ENCODE results near the gene OLFML2A. TPM values are rescaled to one million over a fixed set of nuclear protein-coding genes. Genes with fewer than 3 reads are reported as not detected.

OLFML2A gene
- total and polyA plus RNA-seq, 8 donors = 0.95 to 8.6 (median 6.1) TPM

Other genes starting within 250 kb of the OLFML2A start
- 1 to 10 TPM; 2.1 to 3.9 (median 2.5) TPM for gene NR6A1, start 5.8 kb upstream of the OLFML2A start, total RNA-seq
- gene NR6A1, start 5.8 kb upstream of the OLFML2A start, polyA plus RNA-seq = 1 to 10 TPM; 3.0 to 3.1 TPM
- gene WDR38, start 76.3 kb downstream of the OLFML2A start, total RNA-seq = under 1 TPM in 1 of 6 donors, not detected in 5; 0.13 TPM
- gene WDR38, start 76.3 kb downstream of the OLFML2A start, polyA plus RNA-seq = not detected
- gene RPL35, start 84.8 kb downstream of the OLFML2A start, total RNA-seq = 1,000 to 10,000 TPM in 2 of 6 donors, 100 to 1,000 TPM in 4; 711 to 1,181 (median 872) TPM
- 1,000 to 10,000 TPM; 2,170 to 3,795 TPM for gene RPL35, start 84.8 kb downstream of the OLFML2A start, polyA plus RNA-seq
- gene ARPC5L, start 85.0 kb downstream of the OLFML2A start, total RNA-seq = 10 to 100 TPM in 4 of 6 donors, 1 to 10 TPM in 2; 7.0 to 14.9 (median 10.4) TPM
- 10 to 100 TPM; 13.7 to 24.4 TPM for gene ARPC5L, start 85.0 kb downstream of the OLFML2A start, polyA plus RNA-seq
- 10 to 100 TPM in 5 of 6 donors, 1 to 10 TPM in 1; 9.8 to 14.7 (median 11.1) TPM for gene GOLGA1, start 163.9 kb downstream of the OLFML2A start, total RNA-seq
- 10 to 100 TPM in 1 of 2 donors, 1 to 10 TPM in 1; 9.0 to 10.1 TPM for gene GOLGA1, start 163.9 kb downstream of the OLFML2A start, polyA plus RNA-seq

All from pancreas (tissue), 8 donors.